Measurements from ENCODE around the gene AMPH.

GRCh38 chr7:38545977-38546376 is 85.2 kb downstream of the AMPH start:
- no peak for TF ChIP-seq CTCF (IDR thresholded peaks at IDR 0.05; ENCODE audit: low read depth, low read length)
- no peak for TF ChIP-seq EZH2phosphoT487 (IDR thresholded peaks at IDR 0.05; ENCODE audit: low read depth)
